HG02759 (cell line): ENCODE results near the gene ULK1.
"Not testable (repeated sequence)": the region's sequence is repeated elsewhere in the genome, so short reads cannot be mapped to it uniquely, and the experiment has no call there.

Experiments
- ATAC-seq: cut with Tn5 transposase; IDR thresholded peaks from one replicate; pipeline ENCODE4 v1.9.1; 2021; ENCODE audit warnings: mild to moderate bottlenecking, moderate library complexity; ENCODE audit not compliant: unreplicated experiment

The ULK1 gene

DNA sequence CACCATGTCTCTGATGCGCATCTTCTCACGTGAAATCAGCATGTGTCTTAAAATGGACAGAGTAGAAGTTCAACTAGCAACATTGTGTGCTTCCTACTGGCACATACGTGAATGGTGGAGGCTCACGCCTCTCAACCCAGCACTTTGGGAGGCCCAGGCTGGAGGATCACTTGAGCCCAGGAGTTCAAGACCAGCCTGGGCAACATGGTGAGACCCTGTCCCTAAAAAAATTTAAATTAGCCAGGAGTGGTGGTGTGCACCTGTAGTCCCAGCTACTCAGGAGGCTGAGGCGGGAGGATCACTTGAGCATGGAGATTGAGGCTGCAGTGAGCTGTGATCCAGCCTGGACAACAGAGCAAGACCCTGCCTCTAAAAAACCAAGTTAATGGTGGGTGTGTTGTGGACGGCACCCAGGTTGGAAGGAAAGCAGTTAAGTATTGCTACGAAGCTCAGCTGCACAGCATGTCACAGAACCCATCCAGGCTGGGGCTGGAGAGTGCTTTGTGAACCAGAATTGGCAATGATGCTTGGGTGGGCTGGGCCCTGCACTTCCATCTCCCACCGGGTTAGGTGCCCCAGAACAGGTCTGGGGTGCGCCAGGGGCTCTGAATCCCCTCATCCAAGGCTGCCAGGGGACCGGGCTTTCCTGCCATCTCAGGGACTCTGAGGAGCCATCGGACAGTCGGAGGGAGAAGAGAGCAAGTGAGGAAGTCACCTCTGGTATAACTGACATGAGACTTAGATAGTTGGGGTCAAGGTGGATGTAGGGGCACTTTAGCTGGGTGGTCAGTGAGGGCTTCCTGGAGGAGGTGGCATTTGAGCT, 33.0 kb upstream of the ULK1 start:
- ATAC-seq = no peak

DNA sequence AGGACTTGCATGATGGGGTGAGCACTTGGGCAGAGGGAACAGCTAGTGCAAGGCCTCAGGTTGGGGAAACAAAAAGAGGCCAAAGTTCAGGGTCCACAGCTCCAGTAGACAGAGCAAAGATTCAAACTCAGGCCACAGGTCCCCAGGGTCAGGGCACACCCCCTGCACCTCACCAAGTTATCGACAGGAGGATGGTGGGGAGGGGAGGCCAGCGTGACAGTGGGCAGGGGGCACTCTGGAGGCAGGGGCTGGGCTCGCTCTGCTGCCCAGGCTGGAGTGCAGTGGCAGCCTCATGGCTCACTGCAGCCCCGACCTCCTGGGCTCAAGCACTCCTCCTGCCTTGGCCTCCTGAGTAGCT, 32.4 kb upstream of the ULK1 start:
- ATAC-seq = no peak

DNA sequence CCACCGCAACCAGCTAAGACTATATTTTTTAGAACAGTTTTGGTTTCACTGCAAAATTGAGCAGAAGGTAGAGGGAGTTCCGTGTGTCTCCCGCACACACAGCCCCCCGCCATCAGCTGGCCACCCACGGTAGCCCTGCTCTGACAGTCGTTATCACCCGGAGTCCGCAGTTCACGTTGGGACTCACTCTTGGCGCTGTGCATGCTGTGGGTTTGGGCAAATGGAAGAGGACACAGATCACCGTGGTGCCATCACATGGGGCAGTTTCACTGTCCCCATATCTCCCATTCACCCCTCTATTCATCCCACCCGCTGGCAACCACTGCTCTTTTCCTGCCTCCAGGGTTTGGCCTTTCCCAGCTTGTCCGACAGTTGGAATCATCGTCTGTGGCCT, 31.8 kb upstream of the ULK1 start:
- no peak for ATAC-seq

DNA sequence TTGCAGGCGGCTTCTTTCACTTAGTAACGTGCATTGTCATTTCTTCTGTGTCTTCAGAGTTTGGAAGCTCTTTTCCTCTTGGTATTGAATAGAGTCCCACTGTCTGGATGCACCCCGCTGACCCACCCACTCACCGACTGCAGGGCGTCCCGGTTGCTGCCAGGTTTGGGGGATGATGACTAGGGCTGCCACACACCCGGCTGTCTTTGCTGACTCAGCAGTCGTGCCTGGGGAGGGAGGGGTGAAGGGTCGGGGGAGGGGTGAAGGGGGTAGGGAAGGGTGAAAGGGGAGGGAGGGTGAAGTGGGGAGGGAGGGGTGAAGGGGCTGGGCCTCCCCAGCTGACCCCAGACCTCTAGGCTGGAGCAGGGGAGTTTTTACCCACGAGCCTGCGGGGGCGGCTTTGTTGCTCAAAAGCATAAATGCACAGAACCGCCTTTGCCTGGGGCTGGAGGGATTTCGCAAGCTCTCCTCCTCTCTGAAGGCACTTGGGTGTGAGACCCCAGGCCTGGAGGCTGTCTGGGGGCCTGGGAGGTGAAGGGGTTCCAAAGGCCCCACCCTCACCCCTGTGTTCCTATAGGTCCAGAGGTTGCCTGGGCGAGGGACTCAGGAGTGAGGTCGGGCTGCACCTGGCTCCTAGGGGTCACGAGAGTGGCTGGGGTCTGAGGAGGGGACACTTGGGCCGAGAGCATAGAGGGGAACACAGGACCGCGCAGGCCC, 31.3 kb upstream of the ULK1 start:
- no peak for ATAC-seq

DNA sequence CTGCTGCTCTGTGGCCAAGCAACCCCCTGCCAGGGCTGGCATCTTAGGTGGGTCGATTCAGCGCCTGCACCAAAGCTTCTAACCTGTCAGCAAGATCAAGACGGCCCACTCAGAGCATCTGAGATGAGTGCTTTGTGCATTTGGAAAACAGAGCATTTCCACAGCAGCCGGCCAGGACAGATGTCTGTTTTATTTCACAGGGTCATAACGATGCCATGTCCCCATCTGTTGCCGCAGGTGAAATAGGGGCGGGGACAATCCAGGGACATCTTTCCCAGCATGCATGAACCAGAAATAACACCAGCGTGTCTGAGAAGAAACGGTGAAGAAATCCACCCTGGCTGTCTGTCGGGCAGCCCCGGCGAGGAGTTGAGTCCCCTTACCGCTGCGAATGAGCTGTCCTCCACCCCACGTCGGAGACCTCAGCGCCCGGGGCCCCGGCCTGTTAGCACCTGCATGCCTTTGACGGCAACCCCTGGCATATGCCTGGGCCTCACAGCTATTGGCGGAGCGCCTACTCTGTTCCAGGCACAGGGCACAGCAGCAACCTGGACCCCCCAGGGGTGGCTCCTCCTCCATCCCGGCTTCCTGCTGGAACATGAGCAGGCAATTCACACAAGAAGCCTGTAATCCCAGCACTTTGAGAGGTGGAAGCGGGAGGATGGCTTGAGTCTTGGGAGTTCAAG, 30.6 kb upstream of the ULK1 start:
- ATAC-seq = no peak

DNA sequence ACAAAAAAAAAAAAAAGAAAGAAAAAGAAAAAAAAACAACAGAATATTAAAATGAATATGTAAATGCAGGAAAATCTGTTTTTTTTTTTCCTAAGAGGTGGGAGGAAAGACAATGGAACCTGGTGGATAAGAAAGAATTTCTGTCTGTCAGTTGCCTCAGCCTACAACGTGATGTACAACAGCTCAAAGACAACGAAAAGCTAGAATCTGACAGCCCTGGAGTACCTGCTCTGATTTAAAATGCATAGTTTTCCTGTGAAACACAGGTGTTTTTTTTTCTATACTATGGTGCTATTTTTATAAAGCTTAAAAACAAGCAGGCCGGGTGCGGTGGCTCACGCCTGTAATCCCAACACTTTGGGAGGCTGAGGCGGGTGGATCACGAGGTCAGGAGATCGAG, 30.0 kb upstream of the ULK1 start:
- no peak for ATAC-seq

DNA sequence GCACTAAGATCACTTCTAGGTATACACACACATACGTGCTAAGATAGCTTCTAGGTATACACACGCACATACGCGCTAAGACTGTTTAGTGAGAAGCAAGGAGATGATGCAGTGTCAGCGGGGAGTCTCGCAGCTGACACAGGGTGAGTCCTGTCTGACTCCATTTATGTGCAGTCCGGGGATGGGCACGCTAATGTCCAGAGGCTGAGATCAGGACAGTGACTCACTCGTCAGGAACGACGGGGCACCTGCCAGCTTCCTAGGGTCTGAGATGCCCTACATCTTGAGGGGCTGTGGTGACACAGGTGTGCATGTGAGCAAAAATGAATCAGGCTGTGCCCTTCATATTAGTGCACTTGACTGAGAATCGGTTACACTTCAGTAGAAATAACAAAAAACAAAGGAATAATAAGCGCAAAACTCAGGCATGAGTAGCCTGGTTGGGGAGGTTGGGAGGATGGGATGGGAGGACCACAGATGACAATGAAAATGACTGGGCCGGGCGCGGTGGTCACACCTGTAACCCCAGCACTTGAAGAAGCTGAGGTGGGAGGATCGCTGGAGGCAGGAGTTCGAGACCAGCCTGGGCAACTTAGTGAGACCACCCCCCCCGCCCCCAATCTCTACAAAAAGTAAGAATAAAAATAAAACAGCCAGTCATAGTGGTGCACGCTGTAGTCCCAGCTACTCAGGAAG, 29.1 kb upstream of the ULK1 start:
- ATAC-seq = no peak

DNA sequence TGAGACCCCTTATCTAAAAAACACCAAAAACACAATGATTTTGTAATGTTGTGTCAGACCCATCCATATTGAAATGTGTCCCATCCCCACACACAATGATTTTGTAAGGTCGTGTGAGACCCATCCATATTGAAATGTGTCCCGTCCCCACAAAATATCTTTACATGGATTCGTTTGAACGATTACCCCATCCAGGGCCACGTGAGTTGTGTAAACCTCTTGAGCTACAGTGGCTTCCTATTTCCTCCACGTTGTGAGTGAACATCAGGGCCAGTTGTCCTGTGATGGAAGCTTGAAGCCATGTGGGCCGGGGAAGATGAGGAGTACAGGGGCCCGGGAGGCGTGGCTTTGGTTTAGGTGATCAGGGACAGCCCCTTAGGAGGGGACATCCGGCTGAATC, 27.0 kb upstream of the ULK1 start:
- ATAC-seq = no peak

DNA sequence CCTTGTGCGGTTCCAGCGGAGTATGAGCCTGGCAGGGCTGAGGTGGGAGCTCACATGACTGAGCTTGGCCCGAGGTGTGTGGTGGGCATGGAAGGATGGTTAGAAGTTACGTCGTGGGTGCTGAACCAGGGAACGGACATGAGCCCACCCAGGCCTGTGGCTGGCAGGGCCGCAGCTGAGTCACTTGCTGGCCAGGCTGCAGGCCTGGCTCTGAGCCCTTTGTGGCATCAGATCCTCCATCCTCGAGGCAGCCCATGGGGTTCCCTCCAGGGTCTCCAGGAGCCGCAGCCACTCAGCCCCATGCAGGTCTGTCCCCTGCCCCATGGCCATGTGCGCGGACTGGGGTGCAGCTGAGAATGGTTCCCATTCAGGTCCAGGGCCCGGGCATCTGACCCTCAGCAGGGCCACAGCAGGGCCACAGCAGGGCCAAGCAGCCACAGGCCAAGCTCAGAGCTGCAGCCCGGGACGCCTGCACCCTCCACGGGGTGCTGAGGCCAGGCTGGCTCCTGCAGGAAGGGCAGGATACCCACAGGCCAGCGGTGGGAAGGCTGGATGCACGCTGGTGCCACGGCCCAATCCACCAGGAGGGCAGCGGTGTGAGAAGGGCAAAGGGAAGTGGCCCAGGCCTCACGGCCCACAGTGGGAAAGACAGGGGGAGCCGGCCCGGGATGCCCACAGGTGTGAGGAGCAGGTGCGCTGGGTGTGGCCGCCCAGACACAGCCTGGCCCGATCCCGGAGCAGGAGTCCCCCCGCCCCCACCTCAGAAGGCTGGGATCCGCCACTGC, 26.3 kb upstream of the ULK1 start:
- ATAC-seq = no peak

DNA sequence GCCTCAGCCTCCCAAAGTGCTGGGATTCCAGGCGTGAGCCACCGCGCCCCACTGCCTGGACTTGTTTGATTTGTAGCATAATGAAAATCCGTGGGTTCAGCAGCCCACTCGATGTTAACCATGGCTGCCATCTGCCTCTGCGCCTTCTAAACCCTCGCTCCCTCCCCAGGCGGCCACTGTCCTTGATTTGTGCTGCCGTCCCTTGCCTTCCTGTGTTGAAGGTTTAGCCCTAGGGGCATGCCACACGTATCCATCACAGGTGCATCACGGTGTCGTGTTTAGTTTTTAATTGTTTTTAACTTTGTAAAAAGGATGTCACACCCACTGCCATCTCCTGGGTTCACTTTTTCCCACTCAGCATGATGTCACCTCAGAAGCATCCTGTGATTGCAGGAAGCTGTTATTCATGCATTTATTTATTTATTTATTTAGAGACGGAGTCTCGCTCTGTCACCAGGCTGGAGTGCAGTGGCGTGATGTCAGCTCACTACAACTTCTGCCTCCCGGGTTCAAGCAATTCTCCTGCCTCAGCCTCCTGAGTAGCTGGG, 24.5 kb upstream of the ULK1 start:
- ATAC-seq = no peak

DNA sequence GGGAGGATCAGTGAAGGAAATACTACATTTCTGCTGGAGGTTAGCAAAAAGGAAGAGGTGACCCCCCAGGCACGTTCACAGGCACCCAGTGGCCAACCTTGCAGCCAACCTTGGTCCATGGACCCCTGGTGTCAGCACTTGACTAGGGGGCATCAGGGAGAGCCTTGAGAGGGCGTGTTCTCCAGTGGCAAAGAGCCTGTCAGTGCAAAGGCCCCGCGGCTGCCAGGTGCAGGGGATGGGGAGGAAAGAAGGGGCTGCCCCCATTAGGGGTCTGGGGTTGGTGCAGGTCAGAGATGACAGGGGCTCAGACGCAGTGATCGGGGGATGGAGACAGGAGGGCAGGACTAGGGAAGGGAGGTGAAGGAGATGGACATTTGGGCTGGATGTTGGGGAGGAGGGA, 22.7 kb upstream of the ULK1 start:
- ATAC-seq = no peak

DNA sequence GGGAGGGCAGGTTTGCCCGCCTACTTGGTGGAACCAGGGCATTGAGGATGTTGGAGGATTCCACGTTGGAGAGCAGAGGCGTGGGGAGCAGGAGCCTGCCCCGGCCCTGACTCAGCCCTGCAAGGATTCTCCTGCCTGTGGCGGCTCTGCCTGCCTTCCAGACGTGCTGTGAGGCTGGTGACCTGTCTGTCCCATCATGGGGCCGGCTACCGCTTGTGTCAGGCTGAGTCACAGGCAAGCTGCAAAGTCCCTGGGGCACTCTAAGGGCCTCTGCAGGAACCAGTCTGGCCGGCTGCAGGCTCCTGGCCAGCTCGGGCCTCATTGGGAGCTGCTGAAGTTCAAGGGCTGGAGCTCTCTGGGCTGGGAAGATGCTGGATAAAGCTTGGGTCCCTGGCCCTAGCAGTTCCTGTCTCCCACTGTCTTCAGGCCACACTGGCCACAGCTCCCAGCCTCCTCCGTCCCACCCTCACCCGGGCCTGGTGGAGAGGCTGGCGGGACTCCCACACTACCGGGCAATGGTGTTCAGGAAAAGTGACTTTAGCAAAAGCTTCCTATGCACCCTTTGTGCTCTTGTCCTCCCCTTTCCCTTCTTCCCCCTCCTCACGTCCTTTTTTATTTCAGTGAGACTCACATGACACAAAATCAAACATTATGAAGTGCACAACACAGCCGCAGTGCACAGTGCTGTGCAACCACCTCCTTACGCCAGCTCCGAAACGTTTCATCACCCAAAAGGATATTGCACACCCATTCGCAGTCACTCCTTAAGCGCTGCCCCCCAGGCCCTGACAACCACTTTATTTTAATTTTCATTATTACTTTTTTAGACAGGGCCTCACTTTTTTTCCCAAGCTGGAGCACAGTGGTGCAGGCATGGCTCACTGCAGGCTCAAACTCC, 22.0 kb upstream of the ULK1 start:
- no peak for ATAC-seq

DNA sequence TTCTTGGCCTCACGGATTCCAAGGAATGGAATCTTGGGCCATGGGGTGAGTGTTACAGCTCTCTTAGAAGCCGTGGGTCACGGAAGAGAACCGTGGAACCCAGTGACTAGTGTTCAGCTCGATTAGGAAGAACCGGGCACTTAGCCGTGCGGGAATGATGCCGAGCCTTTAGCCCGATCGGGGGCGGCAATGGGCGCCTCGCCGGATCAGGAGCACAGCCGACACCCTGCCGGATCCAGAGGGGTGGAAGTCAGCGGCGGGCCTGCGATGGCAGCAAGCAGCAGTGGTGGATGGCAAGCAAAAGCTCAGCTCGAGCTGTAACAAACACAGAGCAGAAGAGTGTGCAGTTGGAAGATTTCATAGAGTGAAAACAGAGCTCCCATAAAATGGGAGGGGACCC, 21.1 kb upstream of the ULK1 start:
- no peak for ATAC-seq

DNA sequence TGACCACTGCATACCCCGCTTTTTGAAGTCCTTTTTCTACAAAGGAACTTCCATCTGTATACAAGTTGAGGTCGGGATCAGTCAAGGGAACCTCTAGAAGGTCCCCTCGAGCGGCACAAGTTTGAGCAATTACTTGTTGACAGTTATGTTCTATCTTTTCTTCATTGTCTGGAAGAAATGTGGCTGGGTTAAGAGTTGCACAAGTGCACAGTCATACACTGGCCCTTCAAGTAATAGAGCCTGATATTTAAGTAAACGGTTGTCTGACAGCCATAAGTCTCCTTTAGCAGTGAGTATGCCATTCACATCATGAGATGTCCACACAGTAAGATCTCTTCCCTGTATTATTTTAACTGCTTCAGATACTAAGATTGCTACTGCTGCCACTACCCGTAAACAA, 19.4 kb upstream of the ULK1 start:
- not testable (repeated sequence) for ATAC-seq

DNA sequence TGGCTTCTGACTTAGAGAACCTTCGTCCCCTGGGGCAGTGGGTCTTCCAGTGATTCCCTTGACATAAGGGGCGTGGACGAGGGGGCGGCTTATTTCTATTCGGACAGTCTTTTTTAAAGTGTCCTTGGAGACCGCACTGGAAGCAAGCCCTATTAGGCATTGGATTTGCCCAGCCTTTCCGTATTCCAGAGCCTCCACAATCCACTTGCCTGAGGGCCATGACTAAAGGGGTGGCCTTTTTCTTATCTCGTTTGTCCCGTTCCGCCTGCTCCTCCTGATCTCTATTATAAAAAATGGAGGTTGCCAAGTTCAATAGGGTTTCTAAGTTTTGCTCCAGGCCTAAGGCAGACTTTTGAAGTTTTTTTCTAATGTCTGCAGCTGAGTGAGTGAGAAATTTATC, 17.2 kb upstream of the ULK1 start:
- not testable (repeated sequence) for ATAC-seq

DNA sequence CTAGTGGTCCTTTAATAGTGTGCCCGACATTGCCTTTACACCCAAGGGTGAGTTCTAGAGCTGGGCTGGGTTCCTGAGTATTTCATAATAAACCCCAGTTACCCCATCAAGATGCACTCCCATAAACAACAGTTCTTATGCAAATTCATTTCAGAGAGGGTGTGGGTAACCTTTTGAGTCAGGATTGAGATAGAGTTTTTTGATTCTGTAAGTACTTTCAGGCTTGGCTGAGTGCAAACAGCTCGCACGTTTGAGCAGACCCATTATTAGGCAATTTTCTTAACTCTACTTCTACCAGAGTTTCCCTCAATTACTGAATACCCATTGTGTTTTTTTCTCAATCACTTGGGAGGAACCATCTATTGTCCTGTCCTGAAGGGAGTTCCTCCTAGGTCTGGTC, 16.0 kb upstream of the ULK1 start:
- ATAC-seq = not testable (repeated sequence)

DNA sequence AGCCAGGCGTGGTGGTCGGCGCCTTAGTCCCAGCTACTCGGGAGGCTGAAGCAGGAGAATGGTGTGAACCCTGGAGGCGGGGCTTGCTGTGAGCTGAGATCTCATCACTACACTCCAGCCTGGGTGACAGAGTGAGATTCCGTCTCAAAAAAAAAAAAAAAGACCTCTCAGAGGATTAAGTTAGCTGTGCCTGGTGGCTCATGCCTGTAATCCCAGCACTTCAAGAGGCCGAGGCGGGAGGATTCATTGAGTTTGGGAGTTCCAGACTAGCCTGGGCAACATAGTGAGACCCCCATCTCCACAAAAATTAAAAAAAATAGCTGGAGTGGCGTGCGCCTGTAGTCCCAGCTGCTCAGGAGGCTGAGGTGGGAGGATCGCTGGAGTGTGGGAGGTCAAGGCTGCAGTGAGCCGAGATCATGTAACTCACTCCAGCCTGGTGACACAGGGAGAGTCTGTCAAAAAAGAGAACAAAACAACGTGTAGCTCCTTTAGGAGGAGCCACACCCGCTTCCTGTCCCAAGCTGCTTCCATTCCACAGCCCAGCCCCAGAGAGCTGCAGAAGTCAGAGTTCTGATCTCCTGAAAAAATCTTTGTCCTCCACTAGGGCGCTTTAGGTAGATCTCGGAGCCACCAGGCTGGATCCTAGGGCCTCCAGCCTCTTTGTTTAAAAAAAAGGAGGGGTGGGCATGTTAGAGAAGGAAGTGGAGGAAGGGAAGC, 11.5 kb upstream of the ULK1 start:
- no peak for ATAC-seq

DNA sequence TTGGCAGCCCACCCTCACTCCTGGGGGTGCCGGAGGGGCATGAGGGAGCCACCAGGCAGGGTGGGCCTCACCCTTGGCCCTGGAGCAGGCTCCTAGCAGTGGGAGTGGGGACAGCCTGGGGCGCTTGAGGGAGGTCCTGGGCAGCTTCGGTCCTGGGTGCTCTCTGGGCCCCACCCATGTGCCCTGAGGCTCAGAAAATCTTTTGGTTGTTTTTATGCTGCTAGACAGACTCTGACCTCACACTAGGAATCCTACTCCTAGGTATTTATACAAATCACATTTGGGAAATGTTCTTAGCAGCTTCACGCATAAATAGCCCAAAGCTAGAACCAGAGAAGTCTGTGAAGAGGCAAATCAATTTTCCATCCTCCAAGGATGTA, 10.9 kb upstream of the ULK1 start:
- ATAC-seq = no peak

DNA sequence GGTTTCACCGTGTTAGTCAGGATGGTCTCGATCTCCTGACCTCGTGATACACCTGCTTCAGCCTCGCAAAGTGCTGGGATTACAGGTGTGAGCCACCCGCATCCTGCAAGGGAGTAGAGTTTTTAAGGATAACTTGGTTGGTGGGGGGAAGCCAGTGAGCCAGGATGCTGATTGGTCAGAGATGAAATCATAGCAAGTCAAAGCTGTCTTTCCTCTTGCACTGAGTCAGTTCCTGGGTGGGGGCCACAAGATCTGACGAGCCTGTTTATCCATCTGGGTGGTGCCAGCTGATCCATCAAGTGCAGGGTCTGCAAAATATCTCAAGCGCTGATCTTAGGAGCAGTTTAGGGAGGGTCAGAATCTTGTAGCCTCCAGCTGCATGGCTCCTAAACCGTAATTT, 9.3 kb upstream of the ULK1 start:
- ATAC-seq = not testable (repeated sequence)
